H1 (cell line): ENCODE measurements around the gene TPPP2. TPM values are rescaled to one million over a fixed set of nuclear protein-coding genes. Genes with fewer than 3 reads are reported as not detected.

Experiments used
- CTCF ChIA-PET: fragments of 300-600 bp; sonication (Branson Sonifier 250); formaldehyde crosslinking; loops from one replicate; lab custom pipeline; 2021; ENCODE audit not compliant: partially characterized antibody; lab: Charles Lee
- POLR2A ChIA-PET: fragments of 300-600 bp; sonication (Branson Sonifier 250); formaldehyde crosslinking; loops from one replicate; lab custom pipeline; 2021; ENCODE audit warnings: inconsistent platforms; ENCODE audit not compliant: partially characterized antibody; lab: Charles Lee
- DNase-seq, 2 experiments: peaks; one replicate each; pipeline versions ENCODE4 v3.0.0 to v3.0.0-alpha.2; 2010 to 2022; ENCODE audit warnings: low spot score in 2 of 2, low read depth in 1 of 2, mixed read lengths in 1 of 2
- FAIRE-seq: peaks from 2 replicates; lab custom pipeline; 2011; peaks lifted over from hg19 to GRCh38; lab: Jason Lieb, UNC
- H2AFZ ChIP-seq: 2 replicates; pipeline ENCODE4 v1.8.1; 2012; ENCODE audit warnings: low read length, inconsistent platforms
- H2AK5ac ChIP-seq: 2 replicates; pipeline ENCODE4 v1.6.1; 2013; ENCODE audit warnings: low read depth, low read length
- H2BK120ac ChIP-seq: replicated peaks from 2 replicates; pipeline ENCODE3; 2013; ENCODE audit warnings: low read depth, low read length, inconsistent platforms
- H2BK12ac ChIP-seq: 2 replicates; pipeline ENCODE4 v1.6.1; 2013; ENCODE audit warnings: low read depth, low read length
- H2BK15ac ChIP-seq: 2 replicates; pipeline ENCODE4 v1.6.1; 2013; ENCODE audit warnings: low read length
- H2BK20ac ChIP-seq: 2 replicates; pipeline ENCODE4 v1.6.1; 2013; ENCODE audit warnings: low read length
- H2BK5ac ChIP-seq: 2 replicates; pipeline ENCODE4 v1.6.1; 2013; ENCODE audit warnings: low read depth, low read length
- H3K14ac ChIP-seq: 2 replicates; pipeline ENCODE4 v1.6.1; 2013; ENCODE audit warnings: inconsistent platforms; ENCODE audit not compliant: insufficient read length
- H3K18ac ChIP-seq: 2 replicates; pipeline ENCODE4 v1.6.1; 2013; ENCODE audit warnings: low read length; ENCODE audit errors: extremely low read depth
- H3K23ac ChIP-seq: 2 replicates; pipeline ENCODE4 v1.6.1; 2013; ENCODE audit warnings: inconsistent platforms; ENCODE audit not compliant: insufficient read length
- H3K23me2 ChIP-seq: 2 replicates; pipeline ENCODE4 v1.6.1; 2013; ENCODE audit warnings: low read depth, low read length
- H3K27ac ChIP-seq: 2 replicates; pipeline ENCODE4 v1.6.1; 2011; ENCODE audit warnings: low read depth, low read length, inconsistent platforms
- H3K27me3 ChIP-seq, 4 experiments: replicated peaks in 1 of 4; 1 replicate in 1 of 4; 2 replicates in 3 of 4; pipeline versions ENCODE4 v1.6.1 to v1.8.1; 2011 to 2013; ENCODE audit warnings: low read length in 3 of 4, mild to moderate bottlenecking in 3 of 4, inconsistent platforms in 2 of 4, mixed read lengths in 2 of 4, moderate library complexity in 1 of 4; ENCODE audit not compliant: control insufficient read depth in 3 of 4, insufficient read depth in 3 of 4; ENCODE audit errors: extremely low read depth in 1 of 4
- H3K36me3 ChIP-seq, 4 experiments: 2 replicates each; pipeline versions ENCODE4 v1.6.1 to v1.8.1; 2011 to 2013; ENCODE audit warnings: mild to moderate bottlenecking in 4 of 4, low read length in 3 of 4, moderate library complexity in 2 of 4, control low read depth in 1 of 4, inconsistent platforms in 1 of 4; ENCODE audit not compliant: insufficient read depth in 4 of 4, control insufficient read depth in 2 of 4
- H3K4ac ChIP-seq: replicated peaks from 2 replicates; pipeline ENCODE3; 2013; ENCODE audit warnings: low read length, low read depth, mixed read lengths, inconsistent platforms; ENCODE audit not compliant: insufficient read length
- H3K4me1 ChIP-seq, 4 experiments: replicated peaks in 1 of 4; 1 replicate in 1 of 4; 2 replicates in 3 of 4; pipeline versions ENCODE4 v1.6.1 to v1.8.1; 2011 to 2013; ENCODE audit warnings: low read length in 3 of 4, inconsistent platforms in 2 of 4, mixed read lengths in 1 of 4; ENCODE audit not compliant: insufficient read depth in 4 of 4, control insufficient read depth in 3 of 4
- H3K4me2 ChIP-seq, 2 experiments: 2 replicates each; pipeline versions ENCODE4 v1.6.1 to v1.8.1; 2011 to 2013; ENCODE audit warnings: low read depth in 2 of 2, low read length in 2 of 2, control low read depth in 1 of 2, inconsistent platforms in 1 of 2, mild to moderate bottlenecking in 1 of 2; ENCODE audit not compliant: insufficient read depth in 1 of 2
- H3K4me3 ChIP-seq, 4 experiments: fragments of 200-600, 300-600 bp in 1 of 4; sonication (generic), shearing (Covaris generic), sonication (Bioruptor Twin) in 1 of 4; 2 replicates each; pipeline versions ENCODE4 v1.5.1 to v1.8.1; 2011 to 2016; ENCODE audit warnings: low read length in 4 of 4, low read depth in 3 of 4, control low read depth in 2 of 4, inconsistent platforms in 2 of 4, mild to moderate bottlenecking in 2 of 4, mixed read lengths in 1 of 4, moderate library complexity in 1 of 4; ENCODE audit not compliant: insufficient read depth in 2 of 4; ENCODE audit errors: extremely low read depth in 1 of 4
- H3K56ac ChIP-seq: replicated peaks from 2 replicates; pipeline ENCODE3; 2013; ENCODE audit warnings: low read depth, mild to moderate bottlenecking, mixed read lengths, low read length, inconsistent platforms; ENCODE audit not compliant: insufficient read length
- H3K79me1 ChIP-seq: 2 replicates; pipeline ENCODE4 v1.6.1; 2013; ENCODE audit warnings: low read depth, low read length, control low read depth
- H3K79me2 ChIP-seq, 2 experiments: 2 replicates each; pipeline versions ENCODE4 v1.6.1 to v1.8.1; 2012 to 2013; ENCODE audit warnings: low read length in 2 of 2, mild to moderate bottlenecking in 2 of 2, inconsistent platforms in 1 of 2; ENCODE audit not compliant: insufficient read depth in 2 of 2, control insufficient read depth in 1 of 2
- H3K9ac ChIP-seq, 4 experiments: replicated peaks in 1 of 4; 1 replicate in 1 of 4; 2 replicates in 3 of 4; pipeline versions ENCODE4 v1.6.1 to v1.8.1; 2011 to 2013; ENCODE audit warnings: low read depth in 3 of 4, low read length in 3 of 4, control low read depth in 2 of 4, mild to moderate bottlenecking in 2 of 4, moderate library complexity in 2 of 4, inconsistent platforms in 1 of 4; ENCODE audit errors: extremely low read depth in 1 of 4
- H3K9me3 ChIP-seq, 2 experiments: 2 replicates each; pipeline versions ENCODE4 v1.6.1 to v1.8.1; 2012 to 2013; ENCODE audit warnings: mild to moderate bottlenecking in 2 of 2, moderate library complexity in 2 of 2, control low read depth in 1 of 2, inconsistent platforms in 1 of 2, low read depth in 1 of 2, low read length in 1 of 2, mixed read lengths in 1 of 2; ENCODE audit not compliant: insufficient read depth in 2 of 2
- H4K20me1 ChIP-seq, 2 experiments: replicated peaks in 1 of 2; 2 replicates each; pipeline versions ENCODE3 to v1.8.1; 2011 to 2013; ENCODE audit warnings: inconsistent platforms in 2 of 2, low read length in 2 of 2, mild to moderate bottlenecking in 1 of 2; ENCODE audit not compliant: insufficient read depth in 2 of 2, control insufficient read depth in 1 of 2
- H4K5ac ChIP-seq: 2 replicates; pipeline ENCODE4 v1.6.1; 2013; ENCODE audit warnings: low read length, low read depth, mixed read lengths, inconsistent platforms; ENCODE audit not compliant: insufficient read length
- H4K8ac ChIP-seq: 2 replicates; pipeline ENCODE4 v1.8.0; 2013; ENCODE audit warnings: mild to moderate bottlenecking, moderate library complexity, low read length, inconsistent platforms; ENCODE audit not compliant: insufficient read depth; ENCODE audit errors: extremely low read depth
- H4K91ac ChIP-seq: replicated peaks from 2 replicates; pipeline ENCODE3; 2013; ENCODE audit warnings: low read length, mixed read lengths, inconsistent platforms; ENCODE audit not compliant: insufficient read length
- CBX8 ChIP-seq: fragments of 300-800, 300-1000 bp; sonication (generic); IDR thresholded peaks from 2 replicates; pipeline ENCODE4 v1.7.1; 2016; ENCODE audit warnings: low read depth, low read length, borderline replicate concordance
- POU5F1 ChIP-seq: IDR thresholded peaks from 2 replicates; pipeline ENCODE4 v1.6.1; 2011; ENCODE audit warnings: low read depth, mild to moderate bottlenecking, low read length, moderate library complexity
- RXRA ChIP-seq: IDR thresholded peaks from 2 replicates; pipeline ENCODE4 v1.6.1; 2011; ENCODE audit warnings: low read depth, mild to moderate bottlenecking, low read length, moderate library complexity; ENCODE audit not compliant: insufficient read depth
- SP4 ChIP-seq: IDR thresholded peaks from 2 replicates; pipeline ENCODE4 v1.6.1; 2012; ENCODE audit warnings: low read length, inconsistent platforms
- WGBS, 2 experiments: shearing (Covaris generic) in 1 of 2; methylation state at CpG; one replicate each; pipeline versions ENCODE4 v1.1.6 to v1.1.7; 2013 to 2015; ENCODE audit warnings: low lambda C conversion rate in 2 of 2, mixed read lengths in 2 of 2, inconsistent platforms in 1 of 2, low coverage in 1 of 2, missing lambda C conversion rate in 1 of 2; ENCODE audit not compliant: insufficient replicate concordance in 2 of 2, insufficient coverage in 1 of 2, insufficient read length in 1 of 2; ENCODE audit errors: extremely low coverage in 1 of 2, missing lambda C conversion rate in 1 of 2; 5-methylcytosine and 5-hydroxymethylcytosine counted together
- polyA plus RNA-seq, 7 experiments: library from polyadenylated mRNA; depleted of rRNA in 3 of 7; stranded (reverse) in 5 of 7; unstranded in 2 of 7; fragments of >200 nt in 5 of 7; fragments of 200-250 nt in 2 of 7; gene quantifications; 1 replicate in 5 of 7; 2 replicates in 1 of 7; 4 replicates in 1 of 7; pipeline versions ENCODE4 v1.2.1 to v1.2.3, GENCODE V29; 2011 to 2013; ENCODE audit warnings: missing spikeins in 2 of 7, mixed read lengths in 2 of 7
- total RNA-seq: library from RNA; stranded (reverse); fragmentation: NEBNext Ultra II Directional; extraction: Animal tissue kit (Norgen Biotek cat#: 25700); gene quantifications from 2 replicates; pipeline ENCODE4 v1.2.1, GENCODE V29; 2021
- TF ChIP-seq, protein P1 (sequence below): IDR thresholded peaks from 2 replicates; pipeline ENCODE4 v1.6.1; 2011; ENCODE audit warnings: low read depth, mild to moderate bottlenecking, low read length; ENCODE audit not compliant: insufficient read depth

TPPP2 gene
- total and polyA plus RNA-seq, 2 of the 8 experiments (the other 6 are each of a cell fraction or from before 2014, with no cell fraction given): not detected

DNA sequence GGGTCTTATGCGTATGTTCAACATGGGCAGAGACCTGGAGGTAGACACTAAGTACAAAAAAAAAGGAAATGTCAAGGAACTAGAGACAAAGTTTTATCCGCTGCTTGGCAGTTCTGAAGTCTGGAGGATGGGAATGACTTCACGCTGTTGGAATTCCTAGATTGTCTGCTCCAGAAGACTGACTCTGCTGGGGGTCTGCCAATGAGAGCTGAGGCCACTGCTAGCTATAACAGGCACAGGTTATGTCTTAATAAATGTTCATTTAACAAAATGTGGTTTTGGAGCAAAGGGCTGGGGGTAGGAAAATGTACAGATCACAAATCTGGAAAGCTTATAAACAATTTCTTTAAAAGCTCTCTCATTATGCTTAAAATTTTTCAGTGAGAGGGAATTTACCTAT is 33.5 kb downstream of the TPPP2 start:
- Histone ChIP-seq H3K36me3 (no peaks in the 10 kb centered on the region), H2BK120ac (no peak overlapping the region), H4K20me1 (no peaks in the 10 kb centered on the region), H3K27ac (no peak overlapping the region), H3K27me3 (no peaks in the 10 kb centered on the region; a peak in 2 of 7 replicates), H3K79me2 (no peaks in the 10 kb centered on the region), H2BK12ac (no peak overlapping the region), H2AFZ (no peak overlapping the region), H3K18ac (no peak overlapping the region), H3K4ac (no peak overlapping the region), H3K9me3 (no peaks in the 10 kb centered on the region), H4K8ac (no peak overlapping the region), H3K56ac (no peak overlapping the region), H2AK5ac (no peak overlapping the region), H2BK20ac (no peak overlapping the region), H2BK5ac (no peak overlapping the region), H4K91ac (no peak overlapping the region), H3K4me3 (no peak overlapping the region), H3K23ac (no peak overlapping the region), H2BK15ac (no peak overlapping the region), H4K5ac (no peak overlapping the region), H3K23me2 (no peaks in the 10 kb centered on the region), H3K14ac (no peak overlapping the region), H3K4me2 (no peak overlapping the region), H3K4me1 (peaks cover 0 to 2% (median 0%) of the 10 kb centered on the region in 4 experiments; a peak in 2 of 7 replicates), H3K9ac (no peak overlapping the region), H3K79me1 (no peaks in the 10 kb centered on the region)
- DNase-seq (no peak), FAIRE-seq (no peak)
- CTCF ChIA-PET: interaction anchor here (0.7 to 3.0 kb wide), 9 partner anchors 8 to 51 kb away, joined by 3 to 12 read pairs (median 4); no protein-coding TSS in a partner anchor
- POLR2A ChIA-PET: interaction anchor here (3.7 kb wide), 1 partner anchor 8 kb away, joined by 17 read pairs; no protein-coding TSS in a partner anchor
- 76% methylated on average over 3 of the region's 3 CpGs; no CpG with 5 or more reads in 1 of the 2 experiments for WGBS, 2 experiments
- TF ChIP-seq RXRA: no peak
- no peak for TF ChIP-seq POU5F1
- TF ChIP-seq, protein P1, sequence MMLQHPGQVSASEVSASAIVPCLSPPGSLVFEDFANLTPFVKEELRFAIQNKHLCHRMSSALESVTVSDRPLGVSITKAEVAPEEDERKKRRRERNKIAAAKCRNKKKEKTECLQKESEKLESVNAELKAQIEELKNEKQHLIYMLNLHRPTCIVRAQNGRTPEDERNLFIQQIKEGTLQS: no peak
- TF ChIP-seq SP4: no peak
- no peak for TF ChIP-seq CBX8
